Measurements from ENCODE around the gene GMEB2. TPM values are rescaled to one million over a fixed set of nuclear protein-coding genes. Genes with fewer than 3 reads are reported as not detected.

The GMEB2 gene
- total RNA-seq, 1 experiment from 2014 or later, result 14.3 TPM

DNA sequence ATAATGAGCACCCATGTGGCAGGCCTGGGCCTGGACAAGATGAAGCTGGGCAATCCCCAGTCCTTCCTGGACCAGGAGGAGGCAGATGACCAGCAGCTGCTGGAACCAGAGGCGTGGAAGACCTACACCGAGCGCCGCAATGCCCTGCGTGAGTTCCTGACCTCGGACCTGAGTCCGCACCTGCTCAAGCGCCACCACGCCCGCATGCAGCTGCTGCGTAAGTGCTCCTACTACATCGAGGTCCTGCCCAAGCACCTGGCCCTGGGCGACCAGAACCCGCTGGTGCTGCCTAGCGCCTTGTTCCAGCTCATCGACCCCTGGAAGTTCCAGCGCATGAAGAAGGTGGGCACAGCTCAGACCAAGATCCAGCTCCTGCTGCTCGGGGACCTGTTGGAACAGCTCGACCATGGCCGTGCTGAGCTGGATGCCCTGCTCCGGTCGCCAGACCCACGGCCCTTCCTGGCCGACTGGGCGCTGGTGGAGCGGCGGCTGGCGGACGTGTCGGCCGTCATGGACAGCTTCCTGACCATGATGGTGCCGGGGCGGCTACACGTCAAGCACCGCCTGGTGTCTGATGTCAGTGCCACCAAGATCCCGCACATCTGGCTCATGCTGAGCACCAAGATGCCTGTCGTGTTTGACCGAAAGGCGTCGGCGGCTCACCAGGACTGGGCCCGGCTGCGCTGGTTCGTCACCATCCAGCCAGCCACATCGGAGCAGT is 71.1 kb downstream of the GMEB2 start:
- no peak overlapping the region for H4K8ac ChIP-seq (replicated peaks; ENCODE audit: insufficient read length, low read depth, low read length)
- H3K9ac ChIP-seq (ENCODE audit: extremely low read depth, insufficient read length, low read length), result no peak overlapping the region
- H4K20me1 ChIP-seq (ENCODE audit: control insufficient read depth, insufficient read depth, insufficient read length), result no peaks in the 10 kb centered on the region
- 0 out of 2 replicates have a peak, but pooled peaks cover 2% of the 10 kb centered on the region for H3K4me1 ChIP-seq (ENCODE audit: insufficient read depth, low read length)
- Mint-ChIP-seq H3K4me1 (peaks cover 20% of the 10 kb centered on the region in 2 experiments), H3K36me3 (ENCODE audit: insufficient read depth in 1 of 3, low read depth in 3 of 3) (peaks cover 3 to 12% (median 9%) of the 10 kb centered on the region in 3 experiments; a peak in 6 of 7 replicates), H3K27ac (no peak overlapping the region), H3K27me3 (ENCODE audit: low read depth) (no peaks in the 10 kb centered on the region; the same call in 1 of the 2 replicates), H3K4me3 (no peak overlapping the region), H3K9me3 (no peaks in the 10 kb centered on the region)
- no peak overlapping the region for H3K4ac ChIP-seq (ENCODE audit: low read depth, low read length)
- H3K79me2 ChIP-seq (ENCODE audit: insufficient read depth, low read length), result no peaks in the 10 kb centered on the region
- no peak overlapping the region for H2BK15ac ChIP-seq (ENCODE audit: low read depth, low read length)
- H2AK5ac ChIP-seq (ENCODE audit: insufficient read length, low read length), result no peak overlapping the region
- H2BK5ac ChIP-seq (ENCODE audit: insufficient read length, low read length), result no peak overlapping the region
- no peak for DNase-seq
- H2BK12ac ChIP-seq (ENCODE audit: insufficient read length, low read depth, low read length), result no peak overlapping the region
- no peak overlapping the region for H4K91ac ChIP-seq (ENCODE audit: insufficient read length, low read depth, low read length)
- H3K14ac ChIP-seq (ENCODE audit: insufficient read depth, low read length), result no peak overlapping the region
- no peak overlapping the region for H2BK120ac ChIP-seq (ENCODE audit: low read depth, low read length, poor library complexity, severe bottlenecking)
- H3K27me3 ChIP-seq (ENCODE audit: insufficient read depth, low read length), result no peaks in the 10 kb centered on the region
- no peaks in the 10 kb centered on the region for H3K79me1 ChIP-seq (ENCODE audit: insufficient read depth, low read depth, low read length, poor library complexity, severe bottlenecking)
- TF ChIP-seq, protein P1, sequence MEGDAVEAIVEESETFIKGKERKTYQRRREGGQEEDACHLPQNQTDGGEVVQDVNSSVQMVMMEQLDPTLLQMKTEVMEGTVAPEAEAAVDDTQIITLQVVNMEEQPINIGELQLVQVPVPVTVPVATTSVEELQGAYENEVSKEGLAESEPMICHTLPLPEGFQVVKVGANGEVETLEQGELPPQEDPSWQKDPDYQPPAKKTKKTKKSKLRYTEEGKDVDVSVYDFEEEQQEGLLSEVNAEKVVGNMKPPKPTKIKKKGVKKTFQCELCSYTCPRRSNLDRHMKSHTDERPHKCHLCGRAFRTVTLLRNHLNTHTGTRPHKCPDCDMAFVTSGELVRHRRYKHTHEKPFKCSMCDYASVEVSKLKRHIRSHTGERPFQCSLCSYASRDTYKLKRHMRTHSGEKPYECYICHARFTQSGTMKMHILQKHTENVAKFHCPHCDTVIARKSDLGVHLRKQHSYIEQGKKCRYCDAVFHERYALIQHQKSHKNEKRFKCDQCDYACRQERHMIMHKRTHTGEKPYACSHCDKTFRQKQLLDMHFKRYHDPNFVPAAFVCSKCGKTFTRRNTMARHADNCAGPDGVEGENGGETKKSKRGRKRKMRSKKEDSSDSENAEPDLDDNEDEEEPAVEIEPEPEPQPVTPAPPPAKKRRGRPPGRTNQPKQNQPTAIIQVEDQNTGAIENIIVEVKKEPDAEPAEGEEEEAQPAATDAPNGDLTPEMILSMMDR (conservative IDR thresholded peaks at IDR 0.05), result no peak
- WGBS (ENCODE audit: extremely low coverage, insufficient read length, low lambda C conversion rate), result no CpG with 5 or more reads among the region's 45 CpGs
- no peak overlapping the region for H3K27ac ChIP-seq (ENCODE audit: insufficient read length, low read depth, low read length)
- no peak overlapping the region for H3T11ph ChIP-seq (ENCODE audit: low read length)
- H3K23me2 ChIP-seq (ENCODE audit: insufficient read length, low read depth, low read length, poor library complexity, severe bottlenecking), result peaks cover 9% of the 10 kb centered on the region
- no peak overlapping the region for H3K23ac ChIP-seq (ENCODE audit: insufficient read length, low read depth, low read length)
- H3K18ac ChIP-seq (ENCODE audit: insufficient read length, low read depth, low read length), result no peak overlapping the region
- no peak overlapping the region for H3K56ac ChIP-seq (ENCODE audit: insufficient read length, low read depth, low read length)
- no peak overlapping the region for H3K4me2 ChIP-seq (ENCODE audit: insufficient read depth, insufficient read length, low read length)
- no peak overlapping the region for H2AFZ ChIP-seq (ENCODE audit: low read length)
- no peaks in the 10 kb centered on the region for H3K9me3 ChIP-seq (ENCODE audit: control insufficient read depth, low read depth, low read length)
- no peak overlapping the region for H2BK20ac ChIP-seq (ENCODE audit: low read depth, low read length, poor library complexity, severe bottlenecking)
- no peak overlapping the region for H4K5ac ChIP-seq (ENCODE audit: insufficient read length, low read depth, low read length)
